A549 (cell line): ENCODE results near the gene BAG1. TPM values are rescaled to one million over a fixed set of nuclear protein-coding genes. Genes with fewer than 3 reads are reported as not detected.

Experiments
- ATAC-seq, 2 experiments: fragments of 200-7000 bp in 1 of 2; fragments of >200 bp in 1 of 2; cut with Nextera tagmentation in 1 of 2; cut with Tn5 transposase in 1 of 2; 3 replicates each; pipeline versions ENCODE4 v1.8.0 to v1.9.1; 2018 to 2020; ENCODE audit warnings: mild to moderate bottlenecking in 1 of 2, moderate library complexity in 1 of 2
- CTCF ChIA-PET: fragments of 300-600 bp; sonication (Branson Sonifier 250); formaldehyde crosslinking; extraction: SDS; loops from one replicate; lab custom pipeline; 2021; ENCODE audit warnings: antibody characterized with exemption, inconsistent platforms; lab: Yijun Ruan, JAX
- POLR2A ChIA-PET: fragments of 350-600 bp; formaldehyde crosslinking; extraction: SDS; loops from one replicate; lab custom pipeline; 2021; ENCODE audit warnings: antibody characterized with exemption, inconsistent platforms; lab: Yijun Ruan, JAX
- DNase-seq, 2 experiments: peaks; one replicate each; pipeline versions ENCODE4 v3.0.0 to v3.0.0-alpha.2; 2011 to 2016; ENCODE audit warnings: low read depth in 1 of 2, low spot score in 1 of 2
- FAIRE-seq: peaks from 2 replicates; lab custom pipeline; 2011; peaks lifted over from hg19 to GRCh38; lab: Jason Lieb, UNC
- H3K27ac ChIP-seq, 2 experiments: fragments of >200 bp; sonication (Bioruptor Twin); formaldehyde crosslinking; 3 replicates each; pipeline ENCODE4 v1.5.1; 2016 to 2017
- H3K4me1 ChIP-seq: fragments of >200 bp; sonication (Bioruptor Twin); formaldehyde crosslinking; 3 replicates; pipeline ENCODE4 v1.6.1; 2016
- H3K4me2 ChIP-seq: fragments of >200 bp; sonication (Bioruptor Twin); formaldehyde crosslinking; 3 replicates; pipeline ENCODE4 v1.6.1; 2016
- H3K4me3 ChIP-seq: fragments of >200 bp; sonication (Bioruptor Twin); formaldehyde crosslinking; 3 replicates; pipeline ENCODE4 v1.5.1; 2016
- H3K9me3 ChIP-seq: fragments of >200 bp; sonication (Bioruptor Twin); formaldehyde crosslinking; 3 replicates; pipeline ENCODE4 v1.6.1; 2016
- ATOH8 ChIP-seq: fragments of 250-450 bp; sonication (Bioruptor Pico); IDR thresholded peaks from 2 replicates; pipeline ENCODE4 v1.5.0; 2020; ENCODE audit warnings: low read depth, mild to moderate bottlenecking, moderate library complexity
- EHMT2 ChIP-seq: fragments of 200-600 bp; sonication (generic); IDR thresholded peaks from 2 replicates; pipeline ENCODE4 v1.6.1; 2016; ENCODE audit warnings: antibody characterized with exemption, low read depth, mild to moderate bottlenecking, moderate library complexity
- ELK1 ChIP-seq: fragments of 150-350 bp; IDR thresholded peaks from 2 replicates; pipeline ENCODE4 v1.6.1; 2014; ENCODE audit warnings: low read depth, mild to moderate bottlenecking, low read length
- MAFK ChIP-seq: fragments of 450-650 bp; IDR thresholded peaks from 2 replicates; pipeline ENCODE4 v1.6.1; 2014; ENCODE audit not compliant: partially characterized antibody
- RFX5 ChIP-seq: fragments of 450-650 bp; IDR thresholded peaks from 2 replicates; pipeline ENCODE4 v1.7.1; 2014; ENCODE audit warnings: antibody characterized with exemption, mild to moderate bottlenecking, moderate library complexity
- WGBS: methylation state at CpG from one replicate; pipeline ENCODE4 v1.1.6; 2017; ENCODE audit errors: missing lambda C conversion rate; 5-methylcytosine and 5-hydroxymethylcytosine counted together
- polyA plus RNA-seq, 4 experiments: library from polyadenylated mRNA; depleted of rRNA in 3 of 4; stranded (reverse); fragments of >200 nt; fragmentation: RNase III in 1 of 4; extraction: RNeasy Plus Mini Kit Qiagen cat#74134 plus additional on column Dnase treatment in 1 of 4; gene quantifications; 2 replicates in 3 of 4; 3 replicates in 1 of 4; pipeline ENCODE4 v1.2.3, GENCODE V29; 2011 to 2017

Gene BAG1
- polyA plus RNA-seq, 2 of the 4 experiments (the other 2 are of a cell fraction) = 73.0 to 86.9 TPM

DNA sequence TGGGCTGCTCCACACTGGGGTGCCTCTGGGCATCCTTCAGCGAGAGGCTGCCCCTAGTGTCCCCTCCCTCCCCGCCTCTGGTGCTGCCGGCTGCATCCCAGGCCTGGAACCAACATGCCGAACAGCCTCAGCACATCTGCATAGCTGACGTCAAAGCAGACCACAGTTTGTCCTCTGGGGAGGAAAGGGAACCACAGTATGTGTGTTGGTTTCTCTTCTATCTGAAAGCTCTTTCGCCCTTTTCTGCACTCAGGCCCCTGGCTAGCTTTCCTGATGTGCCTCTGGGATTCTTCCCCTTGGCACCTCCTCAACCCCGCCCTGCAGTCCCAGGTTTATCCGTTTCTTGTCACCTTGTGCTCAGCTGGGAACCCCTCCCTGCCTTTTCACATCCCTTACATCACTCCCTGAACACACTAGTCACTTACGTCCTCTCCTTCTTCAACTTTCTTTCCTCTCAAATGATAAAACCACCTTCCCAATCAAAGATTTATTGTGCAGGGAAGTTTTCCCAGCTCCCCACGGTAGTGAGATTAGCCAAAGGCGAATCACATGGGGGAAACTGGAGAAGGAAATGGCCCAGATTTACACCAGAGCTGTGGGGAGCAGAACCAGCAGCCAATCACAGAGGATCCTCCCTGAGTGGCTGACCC is 61.8 kb downstream of the BAG1 start:
- ChIA-PET CTCF (interaction anchor here (0.6 to 2.3 kb wide), 8 partner anchors 9 to 1167 kb away, joined by 3 to 6 read pairs (median 4); no protein-coding TSS in a partner anchor), POLR2A (no interaction called here)
- no peaks in the 10 kb centered on the region for H3K9me3 ChIP-seq
- no peak for TF ChIP-seq MAFK
- TF ChIP-seq RFX5 = no peak
- TF ChIP-seq ELK1 = no peak
- no peak for TF ChIP-seq ATOH8
- no peak for TF ChIP-seq EHMT2
- H3K4me2 ChIP-seq = no peak overlapping the region
- ATAC-seq (peak in 1 of 2 experiments; percentile 21; a peak in 1 of 6 replicates), FAIRE-seq (no peak), DNase-seq (no peak)
- H3K4me1 ChIP-seq = no peaks in the 10 kb centered on the region
- WGBS = 65% methylated on average over 9 of the region's 11 CpGs
- no peak overlapping the region for H3K4me3 ChIP-seq
- H3K27ac ChIP-seq = no peak overlapping the region

Other genes with a start within 250 kb of the BAG1 start
- gene DNAJA1, start 239.4 kb downstream of the BAG1 start, polyA plus RNA-seq (2011; rRNA removed) = 241 and 258 TPM in 2 replicates
- gene DNAJA1, start 239.4 kb downstream of the BAG1 start, polyA plus RNA-seq (2017; fragmentation: RNase III; extraction: RNeasy Plus Mini Kit Qiagen cat#74134 plus additional on column Dnase treatment) = 357 to 421 TPM (median 410 TPM) in 3 replicates
- gene SMU1, start 188.0 kb downstream of the BAG1 start, polyA plus RNA-seq (2011; rRNA removed) = 25.3 and 26.0 TPM in 2 replicates
- gene SMU1, start 188.0 kb downstream of the BAG1 start, polyA plus RNA-seq (2017; fragmentation: RNase III; extraction: RNeasy Plus Mini Kit Qiagen cat#74134 plus additional on column Dnase treatment) = 25.0 to 26.5 TPM (median 25.6 TPM) in 3 replicates
- 180 and 191 TPM in 2 replicates for gene B4GALT1, start 97.4 kb downstream of the BAG1 start, polyA plus RNA-seq (2011; rRNA removed)
- 140 to 182 TPM (median 167 TPM) in 3 replicates for gene B4GALT1, start 97.4 kb downstream of the BAG1 start, polyA plus RNA-seq (2017; fragmentation: RNase III; extraction: RNeasy Plus Mini Kit Qiagen cat#74134 plus additional on column Dnase treatment)
- 0.37 TPM in 1 of 2 replicates, not detected in the other for gene SPINK4, start 24.5 kb downstream of the BAG1 start, polyA plus RNA-seq (2011; rRNA removed)
- not detected in 3 replicates for gene SPINK4, start 24.5 kb downstream of the BAG1 start, polyA plus RNA-seq (2017; fragmentation: RNase III; extraction: RNeasy Plus Mini Kit Qiagen cat#74134 plus additional on column Dnase treatment)
- 108 and 187 TPM in 2 replicates for gene CHMP5, start 341 bp upstream of the BAG1 start, polyA plus RNA-seq (2011; rRNA removed)
- 99.8 to 119 TPM (median 108 TPM) in 3 replicates for gene CHMP5, start 341 bp upstream of the BAG1 start, polyA plus RNA-seq (2017; fragmentation: RNase III; extraction: RNeasy Plus Mini Kit Qiagen cat#74134 plus additional on column Dnase treatment)
- 41.1 and 41.2 TPM in 2 replicates for gene NFX1, start 25.8 kb upstream of the BAG1 start, polyA plus RNA-seq (2011; rRNA removed)
- 23.6 to 25.0 TPM (median 24.8 TPM) in 3 replicates for gene NFX1, start 25.8 kb upstream of the BAG1 start, polyA plus RNA-seq (2017; fragmentation: RNase III; extraction: RNeasy Plus Mini Kit Qiagen cat#74134 plus additional on column Dnase treatment)
- 1.1 and 1.2 TPM in 2 replicates for gene AQP7, start 137.9 kb upstream of the BAG1 start, polyA plus RNA-seq (2011; rRNA removed)
- gene AQP7, start 137.9 kb upstream of the BAG1 start, polyA plus RNA-seq (2017; fragmentation: RNase III; extraction: RNeasy Plus Mini Kit Qiagen cat#74134 plus additional on column Dnase treatment) = 0.39 to 0.69 TPM (median 0.61 TPM) in 3 replicates
- gene AQP3, start 182.9 kb upstream of the BAG1 start, polyA plus RNA-seq (2011; rRNA removed) = 18.8 and 21.7 TPM in 2 replicates
- gene AQP3, start 182.9 kb upstream of the BAG1 start, polyA plus RNA-seq (2017; fragmentation: RNase III; extraction: RNeasy Plus Mini Kit Qiagen cat#74134 plus additional on column Dnase treatment) = 5.4 to 7.2 TPM (median 6.2 TPM) in 3 replicates
- 49.5 and 56.6 TPM in 2 replicates for gene NOL6, start 209.2 kb upstream of the BAG1 start, polyA plus RNA-seq (2011; rRNA removed)
- 52.0 to 56.2 TPM (median 52.8 TPM) in 3 replicates for gene NOL6, start 209.2 kb upstream of the BAG1 start, polyA plus RNA-seq (2017; fragmentation: RNase III; extraction: RNeasy Plus Mini Kit Qiagen cat#74134 plus additional on column Dnase treatment)